ENCODE results near the gene OGFOD3.
"Not testable (repeated sequence)": the region's sequence is repeated elsewhere in the genome, so short reads cannot be mapped to it uniquely, and the experiment has no call there.

Gene OGFOD3

GRCh38 chr17:82432017-82432416 is 13.6 kb upstream of the OGFOD3 start:
- DNase-seq, result no peak

GRCh38 chr17:82429824-82430223 is 11.4 kb upstream of the OGFOD3 start:
- DNase-seq, result no peak

DNA sequence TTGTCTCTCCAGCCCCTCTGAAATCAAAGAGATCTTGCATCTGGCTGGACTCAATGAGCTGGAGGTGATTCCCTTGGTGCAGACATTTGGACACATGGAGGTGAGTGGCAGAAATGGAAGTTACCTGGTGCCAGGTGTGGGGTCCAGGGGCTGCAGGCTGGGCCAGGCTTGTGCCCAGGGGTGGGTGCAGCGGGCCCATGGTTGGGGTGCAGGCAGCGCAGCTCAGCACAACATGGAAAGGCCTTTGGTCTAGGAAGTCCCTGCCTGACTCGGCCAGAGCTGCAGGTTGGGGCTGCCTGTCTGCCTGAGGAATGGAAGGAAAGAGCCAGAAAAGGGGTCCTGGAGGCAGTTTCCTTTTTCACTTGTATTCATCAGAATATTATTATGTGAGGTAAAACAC is 10.2 kb upstream of the OGFOD3 start:
- no peak for DNase-seq

DNA sequence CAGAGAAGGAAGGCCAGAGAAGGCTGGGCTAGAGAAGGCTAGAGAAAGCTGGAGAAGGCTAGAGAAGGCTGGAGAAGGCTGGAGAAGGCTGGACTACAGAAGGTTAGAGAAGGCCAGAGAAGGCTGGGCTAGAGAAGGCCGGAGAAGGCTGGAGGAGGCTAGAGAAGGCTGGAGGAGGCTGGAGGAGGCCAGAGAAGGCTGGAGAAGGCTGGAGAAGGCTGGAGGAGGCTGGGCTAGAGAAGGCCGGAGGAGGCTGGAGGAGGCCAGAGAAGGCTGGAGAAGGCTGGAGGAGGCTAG is 6.4 kb upstream of the OGFOD3 start:
- DNase-seq, result no peak

GRCh38 chr17:82424001-82424862 is 5.8 kb upstream of the OGFOD3 start:
- no peak for DNase-seq

GRCh38 chr17:82419540-82419939 is 1.2 kb upstream of the OGFOD3 start:
- no peak for DNase-seq

- no peak for DNase-seq
Observed at GRCh38 chr17:82416771-82417170, 1.6 kb downstream of the OGFOD3 start.

GRCh38 chr17:82416264-82416663 is 2.1 kb downstream of the OGFOD3 start:
- no peak for DNase-seq

DNA sequence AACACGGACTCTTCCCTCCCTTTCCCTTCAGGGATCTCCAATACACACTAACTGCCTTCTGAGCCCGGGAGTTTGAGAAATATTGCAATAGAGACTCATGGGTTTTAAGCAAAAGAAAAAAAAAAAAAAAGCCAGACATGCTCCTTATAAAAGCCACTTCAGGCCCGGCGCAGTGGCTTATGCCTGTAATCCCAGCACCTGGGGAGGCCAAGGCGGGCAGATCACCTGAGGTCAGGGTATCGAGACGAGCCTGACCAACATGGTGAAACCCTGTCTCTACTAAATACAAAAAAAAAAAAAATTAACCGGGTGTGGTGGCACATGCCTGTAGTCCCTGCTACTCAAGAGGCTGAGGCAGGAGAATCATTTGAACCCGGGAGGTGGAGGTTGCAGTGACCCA is 2.6 kb downstream of the OGFOD3 start:
- no peak for DNase-seq

DNA sequence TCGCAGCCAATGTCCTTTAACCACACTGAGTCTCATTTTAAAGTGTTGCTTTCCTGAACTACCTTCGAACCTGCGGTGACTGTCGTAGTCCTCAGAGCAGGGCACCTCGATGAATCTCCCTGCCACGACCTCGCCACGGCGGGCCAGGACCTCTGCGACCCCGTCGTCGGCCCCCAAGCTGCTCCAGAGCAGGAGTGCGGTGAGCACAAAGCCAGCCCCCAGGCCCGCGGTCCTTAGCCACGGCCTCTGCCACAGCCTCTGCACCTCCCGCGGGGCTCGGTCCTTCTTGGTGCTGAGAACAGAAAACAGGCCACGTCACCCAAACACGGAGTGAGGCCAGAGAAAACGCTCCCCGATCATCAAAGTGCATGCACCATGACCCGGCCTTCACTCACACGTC is 3.0 kb downstream of the OGFOD3 start:
- no peak for DNase-seq

GRCh38 chr17:82414548-82415281 is 3.7 kb downstream of the OGFOD3 start:
- peak; percentile 27 for DNase-seq

DNA sequence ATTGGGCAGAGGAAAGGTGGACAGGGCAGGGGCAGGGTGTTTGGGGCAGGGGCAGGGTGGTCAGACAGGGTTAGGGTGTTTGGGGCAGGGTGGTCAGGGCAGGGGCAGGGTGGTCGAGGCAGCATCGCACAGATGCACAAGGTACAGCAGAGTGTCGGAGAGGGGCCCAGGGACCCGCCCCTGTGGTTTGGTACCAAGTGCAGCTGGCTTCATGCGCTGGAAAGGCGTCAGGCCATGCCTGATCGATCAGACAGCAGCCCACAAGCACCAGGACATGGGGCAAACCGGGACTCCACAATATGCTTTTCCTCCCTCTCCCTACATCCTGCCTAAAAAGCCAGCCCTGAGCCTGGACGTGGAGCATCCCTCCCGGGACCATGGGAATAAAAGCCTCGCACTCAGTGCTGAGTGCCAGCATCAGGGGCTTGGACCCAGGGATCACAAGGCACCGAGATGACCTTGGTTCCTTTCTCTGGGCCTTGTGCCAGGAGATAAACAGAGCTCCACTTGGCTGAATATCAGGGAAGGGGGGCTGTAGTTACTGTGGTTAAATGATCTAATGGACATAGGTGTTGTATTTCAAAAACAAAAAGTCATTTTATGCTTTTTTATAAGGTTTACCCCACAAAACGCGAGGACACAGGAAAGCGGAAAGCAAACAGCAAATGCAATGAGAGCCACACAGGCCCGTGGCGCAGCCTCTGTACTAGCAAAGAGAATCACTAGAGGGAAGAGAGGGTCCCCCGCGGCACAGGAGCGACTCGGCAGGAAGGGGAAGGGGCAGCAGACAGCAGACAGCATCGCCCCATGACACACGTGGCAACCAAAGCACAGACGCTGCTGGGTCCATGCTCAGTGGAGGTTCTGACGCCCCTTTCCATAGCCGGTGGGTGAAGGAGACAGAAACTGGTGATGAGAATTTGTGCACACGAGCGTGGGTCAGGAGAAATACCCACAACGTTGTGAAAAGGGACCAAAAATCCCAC is 5.6 kb downstream of the OGFOD3 start:
- DNase-seq, result no peak

DNA sequence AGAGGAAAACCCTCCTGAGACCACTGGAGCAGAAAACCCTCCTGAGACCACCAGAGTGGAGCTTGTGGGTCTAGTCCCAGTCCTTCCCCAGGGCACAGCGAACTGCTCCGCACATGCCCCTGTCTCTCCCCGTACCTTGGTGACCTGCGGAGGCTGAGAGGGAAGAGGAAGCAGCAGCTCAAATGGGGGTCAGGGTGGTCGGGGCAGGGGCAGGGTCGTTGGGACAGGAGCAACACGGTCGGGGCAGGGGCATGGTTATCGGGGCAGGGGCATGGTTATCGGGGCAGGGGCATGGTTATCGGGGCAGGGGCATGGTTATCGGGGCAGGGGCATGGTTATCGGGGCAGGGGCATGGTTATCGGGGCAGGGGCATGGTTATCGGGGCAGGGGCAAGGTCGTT is 6.3 kb downstream of the OGFOD3 start:
- not testable (repeated sequence) for DNase-seq

DNA sequence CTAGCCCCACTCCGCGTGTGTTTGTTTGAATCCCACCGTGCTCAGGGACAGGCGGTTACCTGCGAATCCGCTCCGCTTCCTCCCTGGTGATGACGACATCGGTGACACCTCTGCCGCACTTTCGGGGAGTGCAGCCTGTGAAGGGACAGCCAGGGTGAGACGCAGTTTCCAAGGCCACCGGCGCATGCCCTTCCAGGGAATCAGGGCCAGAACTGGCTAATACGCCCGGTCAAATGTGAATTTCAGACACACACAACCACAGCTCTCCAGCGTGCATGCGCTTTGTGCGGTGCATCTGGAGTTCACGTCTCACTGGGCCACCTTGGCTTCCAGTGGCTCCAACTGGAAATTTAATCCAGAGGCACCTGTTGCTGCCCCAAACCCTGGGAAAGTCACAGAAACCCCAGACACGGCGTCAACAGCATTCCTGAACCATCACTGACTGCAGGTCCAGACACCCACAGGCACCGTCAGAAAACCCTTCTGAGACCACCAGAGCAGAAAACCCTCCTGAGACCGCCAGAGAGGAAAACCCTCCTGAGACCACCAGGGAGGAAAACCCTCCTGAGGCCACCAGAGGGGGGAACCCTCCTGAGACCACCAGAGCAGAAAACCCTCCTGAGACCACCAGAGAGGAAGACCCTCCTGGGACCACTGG is 6.9 kb downstream of the OGFOD3 start:
- DNase-seq, result no peak

DNA sequence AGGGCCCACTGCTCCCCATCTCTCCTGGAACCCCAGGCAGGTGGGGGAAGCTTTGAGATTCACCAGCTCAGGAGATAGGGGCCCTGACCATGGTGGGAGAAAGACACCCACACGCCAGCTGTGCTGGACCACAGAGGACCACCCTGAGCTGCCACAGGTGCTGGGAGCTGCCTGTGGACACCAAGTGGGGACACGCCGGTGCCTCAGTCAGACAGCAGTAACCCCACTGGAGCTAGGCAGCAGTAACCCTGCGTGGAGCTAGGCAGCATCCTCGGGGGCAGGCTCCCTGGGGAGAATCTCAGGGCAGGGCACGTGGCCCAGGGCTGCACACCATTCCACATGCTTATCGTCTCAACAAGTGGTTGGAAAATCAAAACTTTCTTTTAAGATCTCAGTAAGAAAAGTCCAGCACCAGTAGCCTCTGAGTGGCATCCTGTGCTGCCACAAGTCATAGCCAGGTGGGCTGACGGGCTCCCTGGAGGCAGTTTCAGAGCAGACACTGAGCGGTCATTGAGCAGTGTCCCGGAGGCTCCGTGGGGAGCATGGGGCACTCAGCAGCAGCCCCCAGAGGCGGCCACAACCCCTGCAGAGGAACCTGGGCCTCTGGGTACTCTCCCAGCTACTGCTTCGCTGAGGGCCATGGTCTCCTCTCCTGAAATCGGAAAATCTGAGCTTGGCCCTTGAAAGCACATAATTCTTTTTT is 8.2 kb downstream of the OGFOD3 start:
- DNase-seq, result no peak

GRCh38 chr17:82408938-82409318 is 9.5 kb downstream of the OGFOD3 start:
- no peak for DNase-seq

- DNase-seq, result no peak
Observed at GRCh38 chr17:82408288-82408937, 10.0 kb downstream of the OGFOD3 start.

- DNase-seq, result no peak
Observed at GRCh38 chr17:82407255-82407654, 11.1 kb downstream of the OGFOD3 start.

DNA sequence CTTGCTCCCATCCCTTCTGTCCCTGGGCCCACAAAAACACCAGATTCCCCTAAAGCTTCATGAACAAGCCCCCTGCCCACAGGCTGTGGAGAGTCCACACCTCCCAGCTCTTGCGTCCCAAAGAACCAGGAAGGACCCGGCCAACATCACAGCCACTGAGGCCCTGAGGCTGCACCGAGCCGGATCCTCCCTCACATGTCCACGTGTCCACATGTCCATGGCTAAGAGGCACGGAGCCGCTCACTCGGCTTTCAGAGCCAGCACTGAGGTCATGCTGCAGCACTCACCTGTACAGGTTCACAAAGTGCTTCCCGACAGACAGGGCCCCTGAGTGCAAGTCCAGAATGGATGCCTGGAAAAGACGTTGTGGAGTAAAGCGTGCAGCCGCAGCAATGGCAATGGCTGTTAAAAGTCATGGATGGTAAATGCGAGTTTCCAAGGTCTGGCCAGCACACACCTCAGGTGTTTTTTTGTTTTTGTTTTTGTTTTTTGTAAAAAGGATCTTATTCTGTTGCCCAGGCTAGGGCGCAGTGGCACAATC is 12.2 kb downstream of the OGFOD3 start:
- DNase-seq, result no peak

GRCh38 chr17:82405051-82405450 is 13.3 kb downstream of the OGFOD3 start:
- no peak for DNase-seq
